GM12878 (cell line): ENCODE results near the gene RPL10A.

Experiments used
- EZH2 ChIP-seq: IDR thresholded peaks from 2 replicates; pipeline ENCODE4 v1.6.1; 2012; ENCODE audit warnings: low read depth, mild to moderate bottlenecking, control low read depth, inconsistent platforms, low read length, borderline replicate concordance; ENCODE audit not compliant: control insufficient read depth
- SIN3A ChIP-seq: IDR thresholded peaks from 2 replicates; pipeline ENCODE4 v1.6.1; 2012; ENCODE audit warnings: low read depth, low read length, improper control_type of control experiment
- TF ChIP-seq, protein P1 (sequence below), 3 experiments: IDR thresholded peaks in 2 of 3; conservative IDR thresholded peaks in 1 of 3; 2 replicates each; pipeline ENCODE4 v1.5.1; 2011; ENCODE audit warnings: low read depth in 3 of 3, low read length in 3 of 3, mild to moderate bottlenecking in 3 of 3, control low read depth in 2 of 3, moderate library complexity in 2 of 3, inconsistent platforms in 1 of 3, mixed read lengths in 1 of 3; ENCODE audit not compliant: control insufficient read depth in 2 of 3, insufficient read depth in 1 of 3; ENCODE audit errors: extremely low read depth in 1 of 3
- TF ChIP-seq, protein P2 (sequence below): IDR thresholded peaks from 2 replicates; pipeline ENCODE4 v1.6.1; 2012; ENCODE audit warnings: mild to moderate bottlenecking, low read depth, low read length
- TF ChIP-seq, protein P3 (sequence below): IDR thresholded peaks from 2 replicates; pipeline ENCODE4 v1.6.1; 2012; ENCODE audit warnings: low read depth, low read length, improper control_type of control experiment

DNA sequence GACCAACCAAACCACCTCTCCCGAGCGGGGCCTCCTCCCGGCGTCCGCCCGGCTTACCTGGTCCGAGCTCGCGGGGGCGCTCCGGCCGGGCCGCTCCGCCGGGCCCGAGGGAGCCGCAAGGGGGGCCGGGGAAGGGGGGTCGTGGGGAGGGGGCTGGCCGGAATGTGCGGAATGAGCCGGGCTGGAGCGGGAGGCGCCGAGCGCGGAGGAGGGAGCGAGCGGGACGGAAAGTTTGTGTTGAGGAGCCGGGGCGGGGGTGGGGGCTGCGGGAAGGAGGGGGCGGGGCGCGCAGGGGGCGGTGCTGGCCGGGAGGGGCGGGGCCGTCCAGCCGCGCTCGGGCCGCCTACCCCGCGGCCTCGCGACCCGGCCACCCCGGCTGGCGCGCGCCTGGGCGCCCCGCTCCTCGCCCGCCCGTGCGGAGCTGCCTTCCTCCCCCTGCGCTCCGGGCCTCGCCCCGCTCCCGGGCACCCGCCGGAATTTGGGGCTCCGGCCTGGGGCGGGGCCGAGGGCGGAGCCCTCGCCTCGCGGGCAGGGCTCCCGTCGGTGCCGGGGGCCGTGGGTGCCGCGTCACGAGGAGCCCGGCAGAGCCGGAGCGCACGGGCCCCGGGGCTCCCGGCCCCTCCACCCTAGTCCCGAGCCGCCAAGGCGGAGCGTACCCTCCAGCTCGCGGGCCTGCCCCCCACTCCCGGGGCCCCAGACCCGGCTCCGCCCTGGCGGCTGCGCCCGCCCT, 28.8 kb downstream of the RPL10A start, which contains the start of gene TEAD3:
- TF ChIP-seq, protein P1, sequence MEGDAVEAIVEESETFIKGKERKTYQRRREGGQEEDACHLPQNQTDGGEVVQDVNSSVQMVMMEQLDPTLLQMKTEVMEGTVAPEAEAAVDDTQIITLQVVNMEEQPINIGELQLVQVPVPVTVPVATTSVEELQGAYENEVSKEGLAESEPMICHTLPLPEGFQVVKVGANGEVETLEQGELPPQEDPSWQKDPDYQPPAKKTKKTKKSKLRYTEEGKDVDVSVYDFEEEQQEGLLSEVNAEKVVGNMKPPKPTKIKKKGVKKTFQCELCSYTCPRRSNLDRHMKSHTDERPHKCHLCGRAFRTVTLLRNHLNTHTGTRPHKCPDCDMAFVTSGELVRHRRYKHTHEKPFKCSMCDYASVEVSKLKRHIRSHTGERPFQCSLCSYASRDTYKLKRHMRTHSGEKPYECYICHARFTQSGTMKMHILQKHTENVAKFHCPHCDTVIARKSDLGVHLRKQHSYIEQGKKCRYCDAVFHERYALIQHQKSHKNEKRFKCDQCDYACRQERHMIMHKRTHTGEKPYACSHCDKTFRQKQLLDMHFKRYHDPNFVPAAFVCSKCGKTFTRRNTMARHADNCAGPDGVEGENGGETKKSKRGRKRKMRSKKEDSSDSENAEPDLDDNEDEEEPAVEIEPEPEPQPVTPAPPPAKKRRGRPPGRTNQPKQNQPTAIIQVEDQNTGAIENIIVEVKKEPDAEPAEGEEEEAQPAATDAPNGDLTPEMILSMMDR (IDR thresholded peaks at IDR 0.05 in 2 of 3, conservative IDR thresholded peaks at IDR 0.05 in 1 of 3; ENCODE audit: control insufficient read depth in 2 of 3, extremely low read depth in 1 of 3, insufficient read depth in 1 of 3, low read depth in 3 of 3, low read length in 3 of 3): no peak
- no peak for TF ChIP-seq SIN3A
- no peak for TF ChIP-seq EZH2
- TF ChIP-seq, protein P2, sequence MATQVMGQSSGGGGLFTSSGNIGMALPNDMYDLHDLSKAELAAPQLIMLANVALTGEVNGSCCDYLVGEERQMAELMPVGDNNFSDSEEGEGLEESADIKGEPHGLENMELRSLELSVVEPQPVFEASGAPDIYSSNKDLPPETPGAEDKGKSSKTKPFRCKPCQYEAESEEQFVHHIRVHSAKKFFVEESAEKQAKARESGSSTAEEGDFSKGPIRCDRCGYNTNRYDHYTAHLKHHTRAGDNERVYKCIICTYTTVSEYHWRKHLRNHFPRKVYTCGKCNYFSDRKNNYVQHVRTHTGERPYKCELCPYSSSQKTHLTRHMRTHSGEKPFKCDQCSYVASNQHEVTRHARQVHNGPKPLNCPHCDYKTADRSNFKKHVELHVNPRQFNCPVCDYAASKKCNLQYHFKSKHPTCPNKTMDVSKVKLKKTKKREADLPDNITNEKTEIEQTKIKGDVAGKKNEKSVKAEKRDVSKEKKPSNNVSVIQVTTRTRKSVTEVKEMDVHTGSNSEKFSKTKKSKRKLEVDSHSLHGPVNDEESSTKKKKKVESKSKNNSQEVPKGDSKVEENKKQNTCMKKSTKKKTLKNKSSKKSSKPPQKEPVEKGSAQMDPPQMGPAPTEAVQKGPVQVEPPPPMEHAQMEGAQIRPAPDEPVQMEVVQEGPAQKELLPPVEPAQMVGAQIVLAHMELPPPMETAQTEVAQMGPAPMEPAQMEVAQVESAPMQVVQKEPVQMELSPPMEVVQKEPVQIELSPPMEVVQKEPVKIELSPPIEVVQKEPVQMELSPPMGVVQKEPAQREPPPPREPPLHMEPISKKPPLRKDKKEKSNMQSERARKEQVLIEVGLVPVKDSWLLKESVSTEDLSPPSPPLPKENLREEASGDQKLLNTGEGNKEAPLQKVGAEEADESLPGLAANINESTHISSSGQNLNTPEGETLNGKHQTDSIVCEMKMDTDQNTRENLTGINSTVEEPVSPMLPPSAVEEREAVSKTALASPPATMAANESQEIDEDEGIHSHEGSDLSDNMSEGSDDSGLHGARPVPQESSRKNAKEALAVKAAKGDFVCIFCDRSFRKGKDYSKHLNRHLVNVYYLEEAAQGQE: no peak
- TF ChIP-seq, protein P3, sequence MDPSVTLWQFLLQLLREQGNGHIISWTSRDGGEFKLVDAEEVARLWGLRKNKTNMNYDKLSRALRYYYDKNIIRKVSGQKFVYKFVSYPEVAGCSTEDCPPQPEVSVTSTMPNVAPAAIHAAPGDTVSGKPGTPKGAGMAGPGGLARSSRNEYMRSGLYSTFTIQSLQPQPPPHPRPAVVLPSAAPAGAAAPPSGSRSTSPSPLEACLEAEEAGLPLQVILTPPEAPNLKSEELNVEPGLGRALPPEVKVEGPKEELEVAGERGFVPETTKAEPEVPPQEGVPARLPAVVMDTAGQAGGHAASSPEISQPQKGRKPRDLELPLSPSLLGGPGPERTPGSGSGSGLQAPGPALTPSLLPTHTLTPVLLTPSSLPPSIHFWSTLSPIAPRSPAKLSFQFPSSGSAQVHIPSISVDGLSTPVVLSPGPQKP: no peak
